ENCODE measurements around the gene PTK6. TPM values are rescaled to one million over a fixed set of nuclear protein-coding genes. Genes with fewer than 3 reads are reported as not detected.

PTK6 gene
- total RNA-seq, 3 donors from 2014 or later, result 0.13 to 0.21 (median 0.16) TPM

DNA sequence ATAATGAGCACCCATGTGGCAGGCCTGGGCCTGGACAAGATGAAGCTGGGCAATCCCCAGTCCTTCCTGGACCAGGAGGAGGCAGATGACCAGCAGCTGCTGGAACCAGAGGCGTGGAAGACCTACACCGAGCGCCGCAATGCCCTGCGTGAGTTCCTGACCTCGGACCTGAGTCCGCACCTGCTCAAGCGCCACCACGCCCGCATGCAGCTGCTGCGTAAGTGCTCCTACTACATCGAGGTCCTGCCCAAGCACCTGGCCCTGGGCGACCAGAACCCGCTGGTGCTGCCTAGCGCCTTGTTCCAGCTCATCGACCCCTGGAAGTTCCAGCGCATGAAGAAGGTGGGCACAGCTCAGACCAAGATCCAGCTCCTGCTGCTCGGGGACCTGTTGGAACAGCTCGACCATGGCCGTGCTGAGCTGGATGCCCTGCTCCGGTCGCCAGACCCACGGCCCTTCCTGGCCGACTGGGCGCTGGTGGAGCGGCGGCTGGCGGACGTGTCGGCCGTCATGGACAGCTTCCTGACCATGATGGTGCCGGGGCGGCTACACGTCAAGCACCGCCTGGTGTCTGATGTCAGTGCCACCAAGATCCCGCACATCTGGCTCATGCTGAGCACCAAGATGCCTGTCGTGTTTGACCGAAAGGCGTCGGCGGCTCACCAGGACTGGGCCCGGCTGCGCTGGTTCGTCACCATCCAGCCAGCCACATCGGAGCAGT is 18.6 kb upstream of the PTK6 start:
- Mint-ChIP-seq H3K9me3 (no peaks in the 10 kb centered on the region), H3K4me1 (ENCODE audit: low read depth) (peaks cover 13% of the 10 kb centered on the region), H3K27me3 (ENCODE audit: low read depth) (no peaks in the 10 kb centered on the region), H3K36me3 (ENCODE audit: insufficient read depth) (peaks cover 7% of the 10 kb centered on the region), H3K4me3 (no peak overlapping the region)
- DNase-seq (no peak), ATAC-seq (no peak)

- peaks cover 3% of the 10 kb centered on the region for H3K36me3 Mint-ChIP-seq (ENCODE audit: insufficient read depth)
- peaks cover under 1% of the 10 kb centered on the region for H3K27me3 Mint-ChIP-seq (ENCODE audit: low read depth)
- ATAC-seq, result no peak
- peak overlapping the region; percentile 68 for H3K4me3 Mint-ChIP-seq
- no peak for DNase-seq
- peaks cover 12% of the 10 kb centered on the region for H3K4me1 Mint-ChIP-seq (ENCODE audit: low read depth)
- H3K9me3 Mint-ChIP-seq, result no peaks in the 10 kb centered on the region
Observed at GRCh38 chr20:63554361-63555278, 17.4 kb upstream of the PTK6 start.

GRCh38 chr20:63553933-63554290 is 16.7 kb upstream of the PTK6 start, which contains the start of gene FNDC11:
TSS of gene FNDC11 (plus strand) at chr20:63554159. CDS start at chr20:63555664, 1,505 bp downstream.
- Mint-ChIP-seq H3K36me3 (ENCODE audit: insufficient read depth) (peaks cover 3% of the 10 kb centered on the region), H3K4me1 (ENCODE audit: low read depth) (peaks cover 12% of the 10 kb centered on the region), H3K4me3 (peak within 1 kb of the TSS; percentile 68), H3K9me3 (no peaks in the 10 kb centered on the region), H3K27me3 (ENCODE audit: low read depth) (peaks cover 5% of the 10 kb centered on the region)
- peak; percentile 55 for DNase-seq
- ATAC-seq, result peak; percentile 35 to 39

GRCh38 chr20:63553251-63553932 is 16.2 kb upstream of the PTK6 start:
- Mint-ChIP-seq H3K27me3 (ENCODE audit: low read depth) (peaks cover 5% of the 10 kb centered on the region), H3K4me1 (ENCODE audit: low read depth) (peaks cover 12% of the 10 kb centered on the region), H3K4me3 (peak overlapping the region; percentile 59), H3K36me3 (ENCODE audit: insufficient read depth) (no peaks in the 10 kb centered on the region), H3K9me3 (no peaks in the 10 kb centered on the region)
- peak; percentile 83 for ATAC-seq
- DNase-seq, result peak; percentile 89

GRCh38 chr20:63552481-63553249 is 15.5 kb upstream of the PTK6 start:
- peak overlapping the region; percentile 59 for H3K4me3 Mint-ChIP-seq
- peaks cover 12% of the 10 kb centered on the region for H3K4me1 Mint-ChIP-seq (ENCODE audit: low read depth)
- no peaks in the 10 kb centered on the region for H3K36me3 Mint-ChIP-seq (ENCODE audit: insufficient read depth)
- DNase-seq (peak; percentile 41), ATAC-seq (peak in 1 of 2 donors; percentile 15)
- peaks cover 5% of the 10 kb centered on the region for H3K27me3 Mint-ChIP-seq (ENCODE audit: low read depth)
- no peaks in the 10 kb centered on the region for H3K9me3 Mint-ChIP-seq

GRCh38 chr20:63551068-63551467 is 13.9 kb upstream of the PTK6 start:
- Mint-ChIP-seq H3K36me3 (ENCODE audit: insufficient read depth) (no peaks in the 10 kb centered on the region), H3K27me3 (ENCODE audit: low read depth) (peaks cover 9% of the 10 kb centered on the region), H3K9me3 (no peaks in the 10 kb centered on the region), H3K4me1 (ENCODE audit: low read depth) (peaks cover 12% of the 10 kb centered on the region), H3K4me3 (no peak overlapping the region)
- ATAC-seq (no peak), DNase-seq (no peak)

GRCh38 chr20:63549679-63550282 is 12.6 kb upstream of the PTK6 start:
- DNase-seq (no peak), ATAC-seq (no peak)
- Mint-ChIP-seq H3K9me3 (no peaks in the 10 kb centered on the region), H3K4me3 (no peak overlapping the region), H3K27me3 (ENCODE audit: low read depth) (peaks cover 12% of the 10 kb centered on the region), H3K36me3 (ENCODE audit: insufficient read depth) (no peaks in the 10 kb centered on the region), H3K4me1 (ENCODE audit: low read depth) (peaks cover 15% of the 10 kb centered on the region)

DNA sequence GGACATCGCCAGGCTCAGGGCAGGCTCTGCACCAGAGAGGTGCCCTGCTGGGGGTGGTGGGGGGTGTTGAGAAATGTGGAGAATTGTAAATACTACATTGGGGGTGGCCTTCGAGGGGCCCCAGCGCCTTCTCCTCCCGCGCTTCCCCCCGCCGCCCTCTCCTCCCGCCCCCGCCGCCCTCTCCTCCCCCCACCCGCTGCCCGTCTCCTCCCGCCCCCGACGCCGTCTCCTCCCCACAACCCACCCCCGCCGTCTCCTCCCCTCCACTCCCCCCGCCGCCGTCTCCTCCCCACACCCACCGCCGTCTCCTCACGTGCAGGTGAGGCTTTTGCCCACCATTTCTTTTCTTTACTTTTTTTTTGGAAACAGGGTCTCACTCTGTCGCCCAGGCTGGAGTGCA is 11.8 kb upstream of the PTK6 start:
- Mint-ChIP-seq H3K4me3 (no peak overlapping the region), H3K4me1 (ENCODE audit: low read depth) (peaks cover 15% of the 10 kb centered on the region), H3K9me3 (no peaks in the 10 kb centered on the region), H3K36me3 (ENCODE audit: insufficient read depth) (no peaks in the 10 kb centered on the region), H3K27me3 (ENCODE audit: low read depth) (peaks cover 12% of the 10 kb centered on the region)
- ATAC-seq, result no peak
- DNase-seq, result no peak

DNA sequence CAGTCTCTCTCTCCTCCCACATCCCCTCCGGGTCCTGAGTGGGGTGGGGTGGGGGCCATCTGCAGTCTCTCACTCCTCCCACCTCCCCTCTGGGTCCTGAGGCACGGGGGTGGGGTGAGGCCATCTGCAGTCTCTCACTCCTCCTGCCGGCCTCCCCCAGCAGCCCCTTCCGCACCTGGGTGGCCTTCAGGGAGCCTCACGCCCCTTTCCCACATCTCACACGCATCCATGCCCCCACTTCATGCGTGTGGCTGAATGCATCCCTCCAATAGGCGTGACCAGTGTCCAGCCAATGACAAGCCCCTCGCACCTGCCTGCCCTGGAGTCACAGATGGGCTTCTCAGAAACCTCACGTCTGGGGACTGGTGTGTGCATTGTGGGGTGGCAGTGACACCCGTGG is 11.4 kb upstream of the PTK6 start:
- Mint-ChIP-seq H3K27me3 (ENCODE audit: low read depth) (peaks cover 12% of the 10 kb centered on the region), H3K36me3 (ENCODE audit: insufficient read depth) (no peaks in the 10 kb centered on the region), H3K4me1 (ENCODE audit: low read depth) (peaks cover 16% of the 10 kb centered on the region), H3K9me3 (no peaks in the 10 kb centered on the region), H3K4me3 (no peak overlapping the region)
- no peak for DNase-seq
- ATAC-seq, result no peak

GRCh38 chr20:63547725-63548480 is 10.7 kb upstream of the PTK6 start, which contains the start of gene SRMS:
TSS of gene SRMS (minus strand) at chr20:63547749. CDS start at chr20:63547463, 286 bp downstream.
- DNase-seq (no peak), ATAC-seq (peak in 1 of 2 donors; percentile 15)
- H3K4me3 Mint-ChIP-seq, result no peak within 1 kb of the TSS
- peaks cover 12% of the 10 kb centered on the region for H3K27me3 Mint-ChIP-seq (ENCODE audit: low read depth)
- H3K9me3 Mint-ChIP-seq, result no peaks in the 10 kb centered on the region
- no peaks in the 10 kb centered on the region for H3K36me3 Mint-ChIP-seq (ENCODE audit: insufficient read depth)
- peaks cover 14% of the 10 kb centered on the region for H3K4me1 Mint-ChIP-seq (ENCODE audit: low read depth)

DNA sequence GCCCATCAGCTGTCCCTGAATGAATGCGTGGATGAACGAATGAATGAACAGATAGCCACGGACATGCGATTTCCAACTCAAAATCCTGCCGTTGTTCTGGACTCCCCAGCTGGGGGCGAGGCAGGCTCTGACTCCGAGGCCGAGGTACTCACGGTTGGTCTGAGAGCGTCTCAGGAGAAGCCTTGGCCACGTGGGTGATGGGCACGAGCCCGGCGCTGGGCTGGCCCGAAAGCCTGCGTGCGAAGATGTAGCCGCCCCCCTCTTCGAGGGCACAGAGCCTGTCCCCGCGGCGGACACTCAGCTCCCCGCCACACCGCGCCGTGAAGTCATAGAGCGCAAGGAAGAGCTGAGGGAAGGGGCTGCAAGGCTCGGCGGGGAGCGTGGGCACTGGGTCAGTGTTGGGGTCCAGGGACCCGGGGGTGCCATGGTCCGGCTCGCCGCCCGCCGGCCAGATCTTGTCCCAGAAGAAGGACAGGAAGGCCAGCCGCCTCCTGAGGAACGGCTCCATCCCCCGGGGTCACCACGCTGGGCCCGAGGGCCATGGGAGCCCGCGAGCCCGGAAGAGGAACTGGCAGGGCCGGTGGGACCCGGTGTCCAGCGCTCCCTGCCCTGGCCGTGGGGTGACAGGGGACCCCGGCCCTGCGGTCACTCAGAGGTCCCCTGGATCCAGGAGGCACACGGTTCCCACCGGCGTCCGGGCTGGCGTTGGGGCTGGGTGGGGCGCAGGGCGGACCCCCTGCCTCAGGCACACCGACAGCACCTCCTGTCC is 10.0 kb upstream of the PTK6 start:
- ATAC-seq (no peak), DNase-seq (no peak)
- Mint-ChIP-seq H3K9me3 (no peaks in the 10 kb centered on the region), H3K4me3 (no peak overlapping the region), H3K27me3 (ENCODE audit: low read depth) (peaks cover 12% of the 10 kb centered on the region), H3K4me1 (ENCODE audit: low read depth) (peaks cover 6% of the 10 kb centered on the region), H3K36me3 (ENCODE audit: insufficient read depth) (no peaks in the 10 kb centered on the region)

DNA sequence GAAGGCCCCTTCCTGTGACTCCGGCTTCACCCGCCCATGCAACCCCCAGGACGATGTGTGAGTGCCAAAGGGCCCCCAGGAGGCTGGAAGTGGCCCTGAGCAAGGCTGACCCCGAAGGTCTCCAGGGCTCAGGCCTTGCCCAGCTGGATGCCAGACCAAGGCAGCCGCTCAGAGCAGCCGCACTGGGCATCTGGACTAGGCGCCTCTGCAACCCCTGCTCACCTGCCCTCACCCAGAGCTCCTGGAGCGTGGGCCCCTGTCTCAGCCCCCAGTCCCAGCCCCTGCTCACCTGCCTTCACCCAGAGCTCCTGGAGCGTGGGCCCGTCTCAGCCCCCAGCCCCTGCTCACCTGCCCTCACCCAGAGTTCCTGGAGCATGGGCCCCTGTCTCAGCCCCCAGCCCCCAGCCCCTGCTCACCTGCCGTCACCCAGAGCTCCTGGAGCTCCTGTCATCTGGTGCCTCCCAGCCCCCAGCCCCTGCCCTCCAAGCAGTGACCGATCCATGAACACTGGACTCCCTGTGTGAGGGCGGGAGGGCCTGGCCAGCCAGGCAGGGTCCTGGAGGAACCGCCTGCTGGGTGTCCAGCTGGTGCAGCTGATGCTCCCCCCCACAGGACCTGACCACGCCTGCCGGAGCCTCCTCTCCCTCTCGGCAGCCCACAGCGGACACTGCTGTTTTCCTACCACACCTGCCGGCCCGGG is 9.2 kb upstream of the PTK6 start:
- peaks cover 12% of the 10 kb centered on the region for H3K27me3 Mint-ChIP-seq (ENCODE audit: low read depth)
- peaks cover 4% of the 10 kb centered on the region for H3K4me1 Mint-ChIP-seq (ENCODE audit: low read depth)
- H3K9me3 Mint-ChIP-seq, result no peaks in the 10 kb centered on the region
- ATAC-seq (no peak), DNase-seq (no peak)
- no peaks in the 10 kb centered on the region for H3K36me3 Mint-ChIP-seq (ENCODE audit: insufficient read depth)
- no peak overlapping the region for H3K4me3 Mint-ChIP-seq

All from activated T-cell treated with anti-CD3 and anti-CD28 coated beads, Interleukin-2, amount 50 U/mL, for 4 hours (primary cell).